Measurements from ENCODE around the gene CTNNA3.

DNA sequence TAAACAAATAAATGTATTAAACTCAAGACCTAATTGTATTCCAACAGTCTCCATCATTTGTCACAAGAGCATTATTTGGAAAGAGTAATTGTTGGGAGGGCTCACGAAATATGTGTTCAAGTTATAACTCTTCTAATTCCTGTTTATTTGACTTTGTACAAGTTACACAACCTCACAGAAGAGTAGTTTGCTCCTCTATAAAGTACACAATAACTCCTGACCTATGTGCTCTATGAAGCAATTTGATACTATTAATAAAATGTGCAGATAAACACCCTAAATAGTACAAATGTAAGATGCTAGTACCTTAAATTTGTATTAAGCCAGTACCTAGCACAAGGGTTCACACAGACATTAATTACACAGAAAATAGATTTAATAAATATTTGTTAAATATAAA lies 484.3 kb downstream of the CTNNA3 start:
- TF ChIP-seq, protein P1, sequence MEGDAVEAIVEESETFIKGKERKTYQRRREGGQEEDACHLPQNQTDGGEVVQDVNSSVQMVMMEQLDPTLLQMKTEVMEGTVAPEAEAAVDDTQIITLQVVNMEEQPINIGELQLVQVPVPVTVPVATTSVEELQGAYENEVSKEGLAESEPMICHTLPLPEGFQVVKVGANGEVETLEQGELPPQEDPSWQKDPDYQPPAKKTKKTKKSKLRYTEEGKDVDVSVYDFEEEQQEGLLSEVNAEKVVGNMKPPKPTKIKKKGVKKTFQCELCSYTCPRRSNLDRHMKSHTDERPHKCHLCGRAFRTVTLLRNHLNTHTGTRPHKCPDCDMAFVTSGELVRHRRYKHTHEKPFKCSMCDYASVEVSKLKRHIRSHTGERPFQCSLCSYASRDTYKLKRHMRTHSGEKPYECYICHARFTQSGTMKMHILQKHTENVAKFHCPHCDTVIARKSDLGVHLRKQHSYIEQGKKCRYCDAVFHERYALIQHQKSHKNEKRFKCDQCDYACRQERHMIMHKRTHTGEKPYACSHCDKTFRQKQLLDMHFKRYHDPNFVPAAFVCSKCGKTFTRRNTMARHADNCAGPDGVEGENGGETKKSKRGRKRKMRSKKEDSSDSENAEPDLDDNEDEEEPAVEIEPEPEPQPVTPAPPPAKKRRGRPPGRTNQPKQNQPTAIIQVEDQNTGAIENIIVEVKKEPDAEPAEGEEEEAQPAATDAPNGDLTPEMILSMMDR (IDR thresholded peaks at IDR 0.05) = no peak
- no peak for TF ChIP-seq POLR2A (IDR thresholded peaks at IDR 0.05)
